HG03575 (cell line): ENCODE measurements around the gene KCNB1.

ENCODE experiments used
- ATAC-seq: cut with Tn5 transposase; IDR thresholded peaks from one replicate; pipeline ENCODE4 v1.9.1; 2021; ENCODE audit not compliant: unreplicated experiment, insufficient number of reproducible peaks, low FRiP score; ENCODE audit errors: extremely low read depth

The KCNB1 gene

GRCh38 chr20:49345524-49345923 is 136.9 kb downstream of the KCNB1 start:
- ATAC-seq, result no peak

- ATAC-seq, result no peak
These were observed 137.5 kb downstream of the KCNB1 start for GRCh38 chr20:49344975-49345374.

- ATAC-seq, result no peak
These were observed 138.3 kb downstream of the KCNB1 start for GRCh38 chr20:49344140-49344539.

- no peak for ATAC-seq
These were observed 139.2 kb downstream of the KCNB1 start for GRCh38 chr20:49343246-49343645.

GRCh38 chr20:49340161-49340966 is 142.1 kb downstream of the KCNB1 start:
- ATAC-seq, result no peak

- ATAC-seq, result no peak
These were observed 143.3 kb downstream of the KCNB1 start for GRCh38 chr20:49339123-49339522.

GRCh38 chr20:49338061-49338460 is 144.4 kb downstream of the KCNB1 start:
- ATAC-seq, result no peak

GRCh38 chr20:49337357-49337756 is 145.1 kb downstream of the KCNB1 start:
- ATAC-seq, result no peak

GRCh38 chr20:49336786-49337185 is 145.7 kb downstream of the KCNB1 start:
- no peak for ATAC-seq

GRCh38 chr20:49335476-49335875 is 147.0 kb downstream of the KCNB1 start:
- ATAC-seq, result no peak

- no peak for ATAC-seq
These were observed 151.5 kb downstream of the KCNB1 start for GRCh38 chr20:49330701-49331615.

- no peak for ATAC-seq
These were observed 153.7 kb downstream of the KCNB1 start for GRCh38 chr20:49328790-49329189.

- ATAC-seq, result no peak
These were observed 156.4 kb downstream of the KCNB1 start for GRCh38 chr20:49326026-49326425.

GRCh38 chr20:49324306-49324705 is 158.2 kb downstream of the KCNB1 start:
- ATAC-seq, result no peak

GRCh38 chr20:49323622-49324238 is 158.7 kb downstream of the KCNB1 start:
- no peak for ATAC-seq

- ATAC-seq, result no peak
These were observed 162.0 kb downstream of the KCNB1 start for GRCh38 chr20:49320460-49320859.

- ATAC-seq, result no peak
These were observed 163.2 kb downstream of the KCNB1 start for GRCh38 chr20:49319208-49319809.

GRCh38 chr20:49318430-49319207 is 163.8 kb downstream of the KCNB1 start:
- ATAC-seq, result no peak

- ATAC-seq, result no peak
These were observed 164.4 kb downstream of the KCNB1 start for GRCh38 chr20:49318091-49318429.
